OCI-LY1 (cell line): ENCODE data around the gene CD247.
A peak's percentile ranks its signal among the peaks of the same experiment; 100 is the strongest.

Source experiments
- H2AFZ ChIP-seq: fragments of 200-600 bp; sonication (generic), shearing (Covaris generic); 2 replicates; pipeline ENCODE4 v1.6.0; 2014; ENCODE audit warnings: antibody characterized with exemption, mild to moderate bottlenecking, low read length
- H3F3A ChIP-seq: fragments of 200-600 bp; sonication (generic), shearing (Covaris generic); 2 replicates; pipeline ENCODE4 v1.6.0; 2014; ENCODE audit warnings: mild to moderate bottlenecking, antibody characterized with exemption, low read length, moderate library complexity; ENCODE audit not compliant: insufficient read depth
- H3K27ac ChIP-seq: fragments of 200-600 bp; sonication (generic); 2 replicates; pipeline ENCODE4 v1.5.1; 2014; ENCODE audit warnings: low read length, mixed run types, mild to moderate bottlenecking, low read depth; ENCODE audit not compliant: poor library complexity, severe bottlenecking
- H3K27me3 ChIP-seq: fragments of 200-600 bp; sonication (generic); 2 replicates; pipeline ENCODE4 v1.6.0; 2014; ENCODE audit warnings: antibody characterized with exemption, mild to moderate bottlenecking, low read length, moderate library complexity; ENCODE audit not compliant: insufficient read depth
- H3K36me3 ChIP-seq: fragments of 200-600 bp; sonication (generic); 2 replicates; pipeline ENCODE4 v1.6.1; 2014; ENCODE audit warnings: mild to moderate bottlenecking, antibody characterized with exemption, low read length, moderate library complexity, mixed read lengths; ENCODE audit not compliant: insufficient read depth
- H3K4me1 ChIP-seq: fragments of 200-600 bp; sonication (generic); 2 replicates; pipeline ENCODE4 v1.5.1; 2014; ENCODE audit warnings: mild to moderate bottlenecking, low read length, moderate library complexity; ENCODE audit not compliant: insufficient read depth, severe bottlenecking
- H3K4me2 ChIP-seq: fragments of 200-600 bp; sonication (generic), shearing (Covaris generic); 2 replicates; pipeline ENCODE4 v1.6.1; 2014; ENCODE audit warnings: low read length
- H3K4me3 ChIP-seq: fragments of 200-600 bp; sonication (generic); 2 replicates; pipeline ENCODE4 v1.5.1; 2014; ENCODE audit warnings: low read length, low read depth, mild to moderate bottlenecking, mixed read lengths; ENCODE audit not compliant: poor library complexity, severe bottlenecking
- H3K79me2 ChIP-seq: fragments of 200-600 bp; shearing (Covaris generic); 2 replicates; pipeline ENCODE4 v1.6.1; 2016; ENCODE audit warnings: mixed run types, low read length, mixed read lengths; ENCODE audit not compliant: insufficient read depth
- H3K9ac ChIP-seq: fragments of 200-600 bp; sonication (generic), shearing (Covaris generic); 2 replicates; pipeline ENCODE4 v1.6.1; 2014; ENCODE audit warnings: mild to moderate bottlenecking, low read length, mixed read lengths
- H3K9me2 ChIP-seq: fragments of 200-600 bp; sonication (generic), shearing (Covaris generic); 2 replicates; pipeline ENCODE4 v1.6.1; 2014; ENCODE audit warnings: low read depth, mild to moderate bottlenecking, low read length, mixed read lengths
- H3K9me3 ChIP-seq: fragments of 200-600 bp; shearing (Covaris generic); 2 replicates; pipeline ENCODE4 v1.6.1; 2014; ENCODE audit warnings: low read length, mixed read lengths
- H4K20me1 ChIP-seq: fragments of 200-600 bp; sonication (generic), shearing (Covaris generic); 2 replicates; pipeline ENCODE4 v1.6.0; 2016; ENCODE audit warnings: mild to moderate bottlenecking, low read length; ENCODE audit not compliant: insufficient read depth
- CTCF ChIP-seq: fragments of 200-600 bp; sonication (generic), shearing (Covaris generic); IDR thresholded peaks from 2 replicates; pipeline ENCODE4 v1.5.1; 2017; ENCODE audit warnings: mild to moderate bottlenecking, antibody characterized with exemption, low read length, moderate library complexity, mixed read lengths
- EZH2 ChIP-seq: fragments of 200-600 bp; sonication (generic), shearing (Covaris generic); IDR thresholded peaks from 2 replicates; pipeline ENCODE4 v1.8.0; 2017; ENCODE audit warnings: borderline replicate concordance, mixed run types, mild to moderate bottlenecking, antibody characterized with exemption, low read length, moderate library complexity, mixed read lengths

CD247 gene

GRCh38 chr1:167440345-167440744, 78.0 kb downstream of the CD247 start:
- Histone ChIP-seq H3K4me3 (no peak overlapping the region), H3K36me3 (peaks cover 4% of the 10 kb centered on the region; the same call in 1 of the 2 replicates), H3K27me3 (no peaks in the 10 kb centered on the region), H3K27ac (no peak overlapping the region), H3K4me1 (peaks cover 36% of the 10 kb centered on the region), H4K20me1 (no peaks in the 10 kb centered on the region), H3K4me2 (no peak overlapping the region), H3K9ac (no peak overlapping the region), H3K9me2 (no peaks in the 10 kb centered on the region), H3F3A (no peaks in the 10 kb centered on the region), H2AFZ (no peak overlapping the region), H3K9me3 (no peaks in the 10 kb centered on the region), H3K79me2 (no peaks in the 10 kb centered on the region)
- TF ChIP-seq CTCF (no peak), EZH2 (no peak)

DNA sequence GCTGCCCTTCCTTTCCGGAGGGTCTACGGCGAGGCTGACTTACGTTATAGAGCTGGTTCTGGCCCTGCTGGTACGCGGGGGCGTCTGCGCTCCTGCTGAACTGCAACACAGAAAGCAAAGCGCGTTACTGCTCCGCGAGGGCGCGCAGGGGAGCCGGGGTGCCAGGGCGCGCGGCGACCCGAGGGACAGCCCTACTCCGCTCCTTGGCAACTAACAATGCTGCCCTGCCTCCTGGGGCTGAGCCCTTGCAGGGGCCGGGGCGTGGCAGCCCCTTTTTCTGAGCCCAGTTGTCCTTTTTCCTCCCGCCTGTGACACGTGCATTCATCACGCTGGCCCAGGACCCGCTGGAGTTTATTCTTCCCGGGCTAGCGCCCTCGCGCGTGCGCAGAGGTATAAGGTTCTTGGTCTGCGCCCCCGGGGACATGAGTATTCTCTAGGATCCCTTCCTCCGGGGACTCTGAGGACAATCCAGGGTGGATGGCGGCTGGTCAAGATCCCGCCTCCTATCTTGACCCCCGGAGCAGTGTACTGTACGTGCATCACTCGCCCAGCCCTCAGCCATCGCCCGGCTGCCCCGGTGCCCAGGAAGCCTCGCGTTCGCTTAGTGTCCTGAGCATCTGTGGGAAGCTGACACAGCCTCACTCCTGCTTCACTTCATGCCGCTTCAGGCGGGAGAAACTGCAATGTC, 78.9 kb downstream of the CD247 start:
- H3K36me3 ChIP-seq = peaks cover 4% of the 10 kb centered on the region; the same call in 1 of the 2 replicates
- no peaks in the 10 kb centered on the region for H3K79me2 ChIP-seq
- H3K9ac ChIP-seq = peak overlapping the region; percentile 63
- no peaks in the 10 kb centered on the region for H3K9me2 ChIP-seq
- no peaks in the 10 kb centered on the region for H3K27me3 ChIP-seq
- peaks cover 36% of the 10 kb centered on the region for H3K4me1 ChIP-seq
- no peaks in the 10 kb centered on the region for H3K9me3 ChIP-seq
- H3K4me3 ChIP-seq = peak overlapping the region; percentile 65
- H3K4me2 ChIP-seq = peak overlapping the region; percentile 84
- H3K27ac ChIP-seq = peak overlapping the region; percentile 3
- H2AFZ ChIP-seq = peak overlapping the region; percentile 22
- no peaks in the 10 kb centered on the region for H4K20me1 ChIP-seq
- TF ChIP-seq CTCF (peak; percentile 59), EZH2 (no peak)
- H3F3A ChIP-seq = no peaks in the 10 kb centered on the region

DNA sequence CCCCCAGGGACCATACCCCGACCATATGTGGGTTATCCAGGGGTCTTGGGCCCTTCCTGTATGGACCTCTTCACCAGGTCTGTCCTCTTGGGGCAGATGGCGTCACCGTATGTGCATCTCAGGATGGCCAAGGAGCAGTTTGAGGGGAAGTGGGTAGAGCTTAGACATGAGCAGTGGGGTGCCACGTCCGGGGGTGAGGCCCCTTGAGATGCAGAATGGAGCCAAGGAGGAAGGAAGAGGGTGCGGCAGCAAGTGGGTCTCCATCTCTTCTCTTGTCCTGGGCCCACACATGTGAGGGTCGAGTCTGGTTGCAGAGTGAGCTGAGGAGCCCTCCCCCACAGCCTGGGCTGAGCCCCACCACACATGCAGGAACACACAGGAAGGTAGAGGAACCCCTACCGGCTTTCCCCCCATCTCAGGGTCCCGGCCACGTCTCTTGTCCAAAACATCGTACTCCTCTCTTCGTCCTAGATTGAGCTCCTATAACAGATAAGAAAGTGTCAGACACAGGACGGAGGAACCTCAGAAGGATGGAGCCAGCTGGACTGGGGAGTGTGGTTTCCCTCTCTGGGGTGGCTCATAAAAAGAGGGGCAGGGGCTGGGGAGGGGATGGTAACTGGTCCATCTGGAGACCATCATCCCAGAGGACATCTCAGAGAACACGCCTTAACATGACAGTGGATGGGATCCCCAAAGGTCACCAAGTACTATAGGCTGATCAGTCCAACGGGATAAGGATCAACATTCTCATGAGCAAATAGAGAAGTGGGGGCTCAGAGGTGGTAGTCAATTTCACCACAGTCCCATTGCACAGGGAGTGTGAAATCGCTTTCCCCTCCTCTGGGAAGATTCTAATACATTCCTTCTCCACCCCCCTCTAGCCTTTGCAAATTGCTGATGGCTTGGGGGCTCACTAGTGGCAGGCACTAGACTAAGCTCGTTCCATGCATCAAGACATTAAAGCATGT, 79.9 kb downstream of the CD247 start:
- Histone ChIP-seq H3K9me3 (no peaks in the 10 kb centered on the region), H3K36me3 (peaks cover 4% of the 10 kb centered on the region; the same call in 1 of the 2 replicates), H2AFZ (no peak overlapping the region; the same call in 1 of the 2 replicates), H4K20me1 (no peaks in the 10 kb centered on the region), H3F3A (no peaks in the 10 kb centered on the region), H3K4me1 (peaks cover 36% of the 10 kb centered on the region), H3K4me3 (peak overlapping the region; percentile 65), H3K27ac (peak overlapping the region; percentile 3), H3K79me2 (no peaks in the 10 kb centered on the region), H3K27me3 (no peaks in the 10 kb centered on the region), H3K4me2 (peak overlapping the region; percentile 84), H3K9ac (peak overlapping the region; percentile 63), H3K9me2 (no peaks in the 10 kb centered on the region)
- TF ChIP-seq CTCF = no peak
- no peak for TF ChIP-seq EZH2
